ENCODE measurements around the gene FAM20C. TPM values are rescaled to one million over a fixed set of nuclear protein-coding genes. Genes with fewer than 3 reads are reported as not detected.
A peak's percentile ranks its signal among the peaks of the same experiment; 100 is the strongest.

FAM20C gene
- 0.88 and 1.0 TPM in 2 replicates for total RNA-seq

DNA sequence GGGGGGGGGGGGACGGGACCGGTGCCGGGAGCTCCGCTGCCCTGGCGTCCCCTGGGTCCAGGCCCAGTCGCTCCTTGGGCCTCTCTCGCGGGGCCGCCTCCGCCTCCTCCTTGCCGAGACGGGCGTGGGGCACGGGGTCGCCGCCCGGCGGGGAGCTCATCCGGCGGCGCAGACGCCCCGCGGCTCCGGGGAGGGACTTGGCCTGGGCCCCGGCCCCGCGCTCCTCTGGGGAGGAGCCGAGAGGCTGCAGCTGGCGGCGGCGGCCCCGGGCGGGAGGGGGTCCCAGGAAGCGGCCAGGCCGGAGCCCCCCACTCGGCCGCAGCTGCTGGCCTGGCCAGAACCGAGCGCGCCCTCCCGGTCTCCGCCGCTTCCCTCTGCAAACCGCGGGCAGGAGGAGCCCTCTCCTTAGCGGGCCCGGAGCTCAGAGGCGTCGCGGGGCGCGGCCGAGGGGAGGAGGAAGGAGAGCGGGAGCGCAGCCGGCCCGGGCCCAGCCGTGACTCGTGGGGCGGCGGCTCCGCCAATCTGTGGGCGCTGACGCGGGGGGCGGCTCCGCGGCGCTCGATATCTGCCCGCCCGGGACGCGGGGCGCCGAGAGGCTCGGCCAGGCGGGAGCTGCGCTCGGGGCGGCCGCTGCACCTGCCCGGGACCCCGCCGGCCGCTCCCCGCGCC lies at the start of gene FAM20C:
Gene FAM20C, plus strand, starts transcription at position 591 of the 669 bp plus-strand sequence. CDS start 629 bp downstream, outside the sequence.
- intact Hi-C loops (cut with micrococcal nuclease): no loop called here
- no peaks in the 10 kb centered on the region for H3K4me1 Mint-ChIP-seq
- no peak within 1 kb of the TSS for H3K27ac Mint-ChIP-seq
- peak within 1 kb of the TSS; percentile 56 for H3K4me3 Mint-ChIP-seq
- H3K27me3 Mint-ChIP-seq: peaks cover 36% of the 10 kb centered on the region
- no peaks in the 10 kb centered on the region for H3K9me3 Mint-ChIP-seq
- peak; percentile 70 for DNase-seq
- no peaks in the 10 kb centered on the region for H3K36me3 Mint-ChIP-seq (ENCODE audit: low read depth)

DNA sequence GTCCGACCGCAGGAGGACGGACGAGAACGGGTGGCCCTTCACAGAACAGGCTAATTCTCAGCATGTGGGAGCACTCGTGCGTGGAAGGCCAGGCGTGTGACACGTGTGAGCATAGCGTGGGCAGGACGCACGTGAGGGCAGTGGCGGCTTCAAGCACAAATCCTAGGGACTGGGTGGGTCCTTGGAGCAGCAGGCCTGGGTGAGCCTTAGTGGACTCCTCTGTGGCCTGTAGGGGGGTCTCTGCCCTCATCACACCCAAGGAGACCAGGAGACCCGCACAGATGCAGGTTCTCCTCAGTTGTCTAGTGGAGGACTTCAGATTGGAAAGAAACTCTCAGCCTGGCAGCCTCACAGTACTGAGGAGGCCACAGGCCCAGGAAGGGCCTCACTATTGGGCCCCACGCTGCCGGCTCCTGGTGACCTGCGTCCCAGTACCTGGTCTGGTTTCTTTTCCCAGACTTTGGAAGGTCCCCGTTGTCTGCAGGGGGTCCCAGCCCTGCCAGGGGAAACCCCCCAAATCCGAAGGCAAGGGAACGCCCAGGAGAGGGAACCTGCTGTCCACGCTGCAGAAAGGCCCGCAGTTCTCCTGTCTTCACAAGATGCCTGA lies 49.1 kb upstream of the FAM20C start:
- intact Hi-C loops (cut with micrococcal nuclease): no loop called here
- Mint-ChIP-seq H3K9me3 (no peaks in the 10 kb centered on the region), H3K27me3 (peaks cover 3% of the 10 kb centered on the region), H3K36me3 (ENCODE audit: low read depth) (peaks cover 10% of the 10 kb centered on the region), H3K4me1 (peaks cover under 1% of the 10 kb centered on the region), H3K27ac (no peak overlapping the region), H3K4me3 (no peak overlapping the region)
- DNase-seq: no peak

DNA sequence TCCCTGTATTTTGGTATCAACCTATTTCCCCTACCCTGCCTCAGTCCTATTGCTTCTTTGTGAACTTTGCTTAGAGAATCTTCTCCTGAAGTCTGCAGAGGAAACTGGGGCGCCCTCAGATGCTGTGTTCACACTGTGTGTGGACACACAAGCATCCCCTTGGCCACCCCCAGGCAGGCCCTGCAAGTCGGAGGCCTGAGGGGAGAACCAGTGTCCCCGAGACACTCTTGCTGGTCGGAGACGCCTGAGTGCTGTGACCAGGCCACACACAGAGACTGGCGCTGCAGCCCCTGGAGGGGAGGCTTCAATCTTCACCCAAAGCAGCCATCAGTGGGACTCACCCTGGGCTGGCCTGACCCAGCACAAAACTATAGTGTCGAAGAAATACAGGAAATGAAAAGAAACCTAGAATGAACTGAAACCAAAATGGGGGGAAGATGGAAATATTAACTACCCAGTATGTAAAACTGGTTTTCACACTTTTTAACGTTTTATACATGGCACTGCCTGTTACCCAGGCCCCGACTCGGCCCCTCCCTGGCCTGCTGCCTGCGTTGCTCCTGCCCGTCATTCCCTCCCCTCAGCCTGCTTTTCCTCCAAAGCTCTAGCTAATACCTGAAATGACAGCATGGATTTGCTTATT lies 48.4 kb upstream of the FAM20C start:
- no peaks in the 10 kb centered on the region for H3K27me3 Mint-ChIP-seq
- H3K4me3 Mint-ChIP-seq: no peak overlapping the region
- H3K4me1 Mint-ChIP-seq: peaks cover 3% of the 10 kb centered on the region
- no peak overlapping the region for H3K27ac Mint-ChIP-seq
- DNase-seq: no peak
- intact Hi-C loops (cut with micrococcal nuclease): no loop called here
- no peaks in the 10 kb centered on the region for H3K9me3 Mint-ChIP-seq
- peaks cover 12% of the 10 kb centered on the region for H3K36me3 Mint-ChIP-seq (ENCODE audit: low read depth)

DNA sequence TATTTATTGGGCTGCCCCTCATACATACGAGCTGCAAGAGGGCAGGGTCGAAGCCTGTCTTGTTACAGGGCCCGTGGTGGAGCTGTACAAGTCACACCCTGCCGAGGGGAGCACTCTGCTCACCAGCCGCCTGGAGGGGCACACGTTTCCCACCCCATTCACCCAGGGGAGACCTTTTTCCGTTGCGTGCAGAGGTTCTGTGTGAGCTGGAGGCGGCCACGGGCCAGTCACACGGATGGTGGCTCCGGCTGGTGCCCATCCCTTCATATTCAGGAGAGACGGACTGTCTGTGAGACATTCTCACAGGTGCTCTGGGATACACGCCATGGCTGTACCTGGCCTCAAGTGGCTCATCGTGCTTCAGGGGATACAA lies 47.9 kb upstream of the FAM20C start:
- Mint-ChIP-seq H3K27ac (no peak overlapping the region), H3K27me3 (peaks cover 4% of the 10 kb centered on the region), H3K4me3 (no peak overlapping the region), H3K4me1 (peaks cover 7% of the 10 kb centered on the region), H3K36me3 (ENCODE audit: low read depth) (peaks cover 15% of the 10 kb centered on the region), H3K9me3 (no peaks in the 10 kb centered on the region)
- intact Hi-C loops (cut with micrococcal nuclease): no loop called here
- no peak for DNase-seq

DNA sequence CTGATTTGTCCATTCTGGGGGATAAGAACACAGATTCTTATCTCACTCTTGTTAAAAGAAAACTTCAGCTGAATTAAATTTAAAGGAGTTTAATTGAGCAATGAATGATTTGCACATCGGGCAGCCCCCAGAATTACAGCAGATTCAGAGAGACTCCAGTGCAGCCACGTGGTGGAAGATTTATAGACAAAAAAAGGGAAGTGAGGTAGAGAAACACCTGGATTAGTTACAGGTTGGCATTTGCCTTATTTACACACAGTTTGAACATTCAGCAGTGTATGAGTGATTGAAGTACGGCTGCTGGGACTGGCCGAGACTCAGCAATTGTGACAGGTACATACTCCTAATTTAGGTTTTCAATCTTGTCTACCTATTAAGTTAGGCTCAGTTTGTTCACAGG lies 46.5 kb upstream of the FAM20C start:
- Mint-ChIP-seq H3K4me1 (peaks cover 14% of the 10 kb centered on the region), H3K27me3 (peaks cover 4% of the 10 kb centered on the region), H3K9me3 (no peaks in the 10 kb centered on the region), H3K27ac (no peak overlapping the region), H3K4me3 (no peak overlapping the region), H3K36me3 (ENCODE audit: low read depth) (peaks cover 15% of the 10 kb centered on the region)
- no peak for DNase-seq
- intact Hi-C loops (cut with micrococcal nuclease): no loop called here

DNA sequence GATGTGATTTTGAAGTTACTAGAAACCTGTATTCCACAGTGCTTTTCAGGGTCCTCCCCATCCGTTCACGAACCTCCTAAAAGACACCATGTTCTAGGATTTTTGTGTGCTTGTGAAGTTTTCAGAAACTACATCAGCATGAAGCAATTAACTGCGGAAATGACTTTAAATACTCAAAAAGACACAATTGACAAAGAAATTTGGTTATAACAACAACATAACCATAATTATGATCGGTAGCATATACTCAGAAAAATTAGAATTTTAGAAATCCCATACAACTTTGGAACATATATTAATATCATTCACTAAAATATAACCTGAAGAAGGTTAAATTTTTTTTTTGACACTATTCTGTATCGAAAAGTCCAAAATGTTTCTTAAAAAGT lies 43.8 kb upstream of the FAM20C start:
- H3K4me3 Mint-ChIP-seq: peak overlapping the region; percentile 95
- H3K4me1 Mint-ChIP-seq: peaks cover 14% of the 10 kb centered on the region
- peaks cover 15% of the 10 kb centered on the region for H3K36me3 Mint-ChIP-seq (ENCODE audit: low read depth)
- peaks cover 4% of the 10 kb centered on the region for H3K27me3 Mint-ChIP-seq
- no peaks in the 10 kb centered on the region for H3K9me3 Mint-ChIP-seq
- intact Hi-C loops (cut with micrococcal nuclease): loop anchor here (2.0 kb wide), 1 partner anchor 578 kb away; the partner anchor contains the start of genes DNAAF5 and PRKAR1B
- no peak for DNase-seq
- peak overlapping the region; percentile 100 for H3K27ac Mint-ChIP-seq

DNA sequence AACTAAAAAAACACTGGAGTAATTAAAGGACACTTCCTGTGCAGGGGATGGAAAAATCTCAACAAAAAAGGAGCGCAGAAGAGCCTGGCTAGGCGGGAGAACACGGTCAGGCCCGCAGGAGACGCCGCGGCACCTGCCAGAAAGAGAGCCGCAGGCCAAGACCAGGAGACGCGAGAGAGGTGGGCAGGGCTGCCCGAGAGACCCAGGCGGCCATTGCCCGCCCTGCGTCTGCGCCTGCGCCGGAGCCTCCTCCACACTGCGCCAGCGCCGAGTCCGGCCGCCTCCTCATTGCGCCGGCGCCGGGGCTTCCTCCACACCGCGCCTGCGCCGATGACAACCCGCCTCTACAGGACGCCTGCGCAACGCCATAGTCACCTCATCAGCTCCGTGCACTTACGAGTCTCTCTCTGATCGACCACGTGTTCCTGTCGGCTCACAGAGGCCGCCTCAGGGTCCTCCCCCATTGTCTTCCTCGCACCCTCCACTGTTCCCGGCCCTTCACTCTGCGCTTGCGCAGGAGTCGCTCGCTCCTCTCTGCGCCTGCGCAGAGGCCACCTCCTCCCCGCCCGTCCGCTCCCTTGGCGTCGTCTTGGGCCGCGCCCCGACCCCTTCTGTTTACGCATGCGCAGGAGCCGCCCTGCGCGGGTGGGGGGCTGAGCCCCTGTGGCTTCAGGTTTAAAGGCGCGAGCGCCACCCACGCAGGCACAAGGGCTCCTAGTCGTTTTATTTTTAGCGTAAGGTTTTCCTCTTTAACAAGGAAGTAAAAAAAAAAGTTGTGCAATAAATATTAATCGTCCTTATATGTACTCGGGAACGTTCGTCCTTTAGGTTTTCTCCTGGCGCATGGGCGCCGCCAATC lies 43.2 kb upstream of the FAM20C start:
- H3K4me3 Mint-ChIP-seq: peak overlapping the region; percentile 95
- DNase-seq: peak; percentile 99
- peak overlapping the region; percentile 100 for H3K27ac Mint-ChIP-seq
- H3K36me3 Mint-ChIP-seq (ENCODE audit: low read depth): peaks cover 15% of the 10 kb centered on the region
- intact Hi-C loops (cut with micrococcal nuclease): loop anchor here (2.0 kb wide), 1 partner anchor 578 kb away; the partner anchor contains the start of genes DNAAF5 and PRKAR1B
- H3K9me3 Mint-ChIP-seq: no peaks in the 10 kb centered on the region
- peaks cover 4% of the 10 kb centered on the region for H3K27me3 Mint-ChIP-seq
- H3K4me1 Mint-ChIP-seq: peaks cover 14% of the 10 kb centered on the region

DNA sequence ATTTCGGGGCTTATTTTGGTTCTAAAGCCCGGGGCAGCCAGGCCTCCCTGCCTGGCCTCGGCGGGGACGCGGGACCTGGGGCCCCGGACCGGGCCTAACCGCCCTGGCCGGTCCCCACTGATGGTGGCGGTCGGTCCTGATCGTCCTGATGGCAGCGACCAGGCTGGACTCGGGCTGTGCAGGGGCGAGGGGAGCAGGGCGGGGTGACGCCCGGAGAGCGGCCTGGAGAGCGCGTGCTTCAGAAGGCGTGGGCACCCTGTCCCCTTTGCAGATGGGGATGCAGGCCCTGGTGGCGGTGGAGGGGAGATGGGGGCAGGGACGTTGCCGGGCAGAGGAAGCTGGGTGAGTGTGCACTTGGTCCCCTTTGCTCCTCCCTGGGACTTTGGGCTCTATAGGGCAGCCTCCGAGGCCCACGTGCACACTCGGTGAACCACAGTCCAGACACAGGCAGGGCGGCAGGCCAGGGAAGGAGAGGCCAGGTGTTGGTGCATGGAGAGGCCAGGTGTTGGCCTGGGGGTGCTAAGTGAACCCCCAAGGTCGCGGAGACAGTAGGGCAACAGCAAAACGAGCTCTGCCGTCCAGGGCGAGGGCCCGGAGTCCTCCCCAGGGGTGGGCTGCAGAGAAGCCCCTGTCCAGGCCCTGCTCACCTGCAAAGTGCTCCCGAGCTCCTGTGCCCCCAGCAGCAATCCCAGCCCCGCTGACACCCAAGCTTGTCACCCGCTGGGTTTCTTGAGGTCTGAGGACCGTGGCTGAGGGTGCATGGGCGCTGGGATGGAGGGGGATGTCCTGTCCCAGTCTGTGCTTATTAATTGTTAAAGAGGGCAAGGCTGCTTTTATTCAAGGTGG lies 42.4 kb upstream of the FAM20C start:
- H3K27me3 Mint-ChIP-seq: peaks cover 4% of the 10 kb centered on the region
- H3K4me1 Mint-ChIP-seq: peaks cover 14% of the 10 kb centered on the region
- H3K27ac Mint-ChIP-seq: peak overlapping the region; percentile 100
- peak overlapping the region; percentile 95 for H3K4me3 Mint-ChIP-seq
- H3K36me3 Mint-ChIP-seq (ENCODE audit: low read depth): peaks cover 15% of the 10 kb centered on the region
- no peak for DNase-seq
- intact Hi-C loops (cut with micrococcal nuclease): loop anchor here (2.0 kb wide), 1 partner anchor 577 kb away; the partner anchor contains the start of genes DNAAF5 and PRKAR1B
- H3K9me3 Mint-ChIP-seq: no peaks in the 10 kb centered on the region

DNA sequence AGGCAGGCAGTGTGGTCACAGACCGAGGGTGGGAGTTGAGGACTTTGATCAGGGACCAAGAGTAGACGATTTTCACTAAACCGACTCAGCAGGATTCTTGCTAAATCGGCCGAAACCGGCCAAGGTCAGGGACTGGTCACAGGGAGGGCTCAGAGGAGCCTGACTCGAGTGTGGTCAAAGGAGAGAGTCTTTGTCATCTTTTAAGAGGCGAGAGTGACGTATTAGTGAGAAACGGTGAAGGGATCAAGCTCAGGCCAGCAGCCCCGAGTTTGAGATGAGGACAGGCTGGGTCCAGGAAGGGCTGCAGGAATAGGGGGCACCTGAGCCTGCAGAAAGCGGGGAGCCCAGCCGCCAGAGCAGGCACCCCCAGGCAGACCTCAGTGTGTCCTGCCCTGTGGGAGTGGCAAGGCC lies 41.6 kb upstream of the FAM20C start:
- Mint-ChIP-seq H3K27ac (peak overlapping the region; percentile 30), H3K36me3 (ENCODE audit: low read depth) (peaks cover 15% of the 10 kb centered on the region), H3K27me3 (peaks cover 4% of the 10 kb centered on the region), H3K9me3 (no peaks in the 10 kb centered on the region), H3K4me1 (peaks cover 14% of the 10 kb centered on the region), H3K4me3 (peak overlapping the region; percentile 95)
- intact Hi-C loops (cut with micrococcal nuclease): no loop called here
- DNase-seq: peak; percentile 65

DNA sequence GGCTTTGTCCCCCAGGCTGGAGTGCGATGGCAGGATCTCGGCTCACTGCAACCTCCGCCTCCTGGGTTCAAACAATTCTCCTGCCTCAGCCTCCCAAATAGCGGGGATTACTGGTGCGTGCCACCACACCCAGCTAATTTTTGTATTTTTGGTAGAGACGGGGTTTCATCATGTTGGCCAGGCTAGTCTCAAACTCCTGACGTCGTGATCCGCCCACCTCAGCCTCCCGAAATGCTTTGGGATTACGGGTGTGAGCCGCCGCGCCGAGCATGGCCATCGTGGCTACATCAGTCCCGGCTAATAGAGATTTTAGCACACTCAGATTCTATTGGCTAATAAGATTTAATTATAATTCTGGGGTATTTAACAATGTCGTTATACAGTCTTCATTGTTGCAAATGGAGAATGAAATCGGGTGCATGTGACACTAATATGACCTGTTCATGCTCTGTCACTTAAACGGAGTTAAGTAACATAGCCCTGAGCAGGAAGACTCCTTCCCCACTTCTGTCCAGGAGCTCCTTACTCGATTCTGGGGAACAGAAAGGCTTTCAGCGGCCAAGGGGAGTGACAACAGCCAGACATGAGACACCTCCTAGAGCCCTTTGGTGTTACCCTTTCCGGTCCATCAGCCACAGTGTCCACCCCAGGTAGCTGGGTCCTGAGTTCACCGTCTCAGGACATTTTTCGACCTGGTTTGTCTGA lies 40.9 kb upstream of the FAM20C start:
- intact Hi-C loops (cut with micrococcal nuclease): no loop called here
- Mint-ChIP-seq H3K9me3 (no peaks in the 10 kb centered on the region), H3K36me3 (ENCODE audit: low read depth) (peaks cover 15% of the 10 kb centered on the region), H3K27me3 (peaks cover 4% of the 10 kb centered on the region), H3K27ac (peak overlapping the region; percentile 7), H3K4me1 (peaks cover 14% of the 10 kb centered on the region), H3K4me3 (no peak overlapping the region)
- DNase-seq: no peak

DNA sequence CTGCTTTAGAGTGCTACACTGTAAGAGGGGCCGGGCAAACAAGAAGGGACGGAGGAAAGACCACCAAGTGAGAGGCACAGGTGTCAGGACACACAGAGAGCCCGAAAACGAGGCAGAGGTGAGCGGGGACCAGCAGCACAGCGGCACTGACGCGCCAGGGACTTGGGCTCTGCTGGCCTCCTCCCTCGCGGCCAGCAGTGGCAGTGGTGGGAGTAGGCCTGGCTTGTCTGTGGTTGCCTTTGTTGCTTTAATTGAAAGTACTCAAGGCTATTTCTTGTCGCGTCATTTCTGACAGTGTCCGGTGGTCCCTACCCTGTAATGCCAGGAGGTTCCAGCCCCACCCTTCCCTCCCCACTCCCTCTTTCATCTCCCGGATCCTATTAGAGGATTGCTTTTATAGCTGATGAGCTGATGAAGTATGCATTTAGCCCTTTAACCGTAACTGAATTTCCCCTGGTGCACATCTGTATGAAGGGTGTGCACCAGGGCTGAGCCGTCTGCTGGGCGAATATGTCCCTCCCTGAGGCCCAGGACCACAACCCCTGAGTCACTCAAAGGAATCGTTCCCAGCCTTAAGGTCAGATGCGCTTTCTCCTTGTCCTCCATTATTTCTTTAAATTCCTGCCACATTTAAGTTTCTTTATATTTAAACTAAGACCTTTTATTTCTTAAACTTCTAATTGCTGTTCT lies 39.5 kb upstream of the FAM20C start:
- DNase-seq: no peak
- H3K4me3 Mint-ChIP-seq: no peak overlapping the region
- H3K9me3 Mint-ChIP-seq: no peaks in the 10 kb centered on the region
- peaks cover 8% of the 10 kb centered on the region for H3K36me3 Mint-ChIP-seq (ENCODE audit: low read depth)
- intact Hi-C loops (cut with micrococcal nuclease): no loop called here
- peaks cover 4% of the 10 kb centered on the region for H3K27me3 Mint-ChIP-seq
- no peak overlapping the region for H3K27ac Mint-ChIP-seq
- H3K4me1 Mint-ChIP-seq: peaks cover 14% of the 10 kb centered on the region

DNA sequence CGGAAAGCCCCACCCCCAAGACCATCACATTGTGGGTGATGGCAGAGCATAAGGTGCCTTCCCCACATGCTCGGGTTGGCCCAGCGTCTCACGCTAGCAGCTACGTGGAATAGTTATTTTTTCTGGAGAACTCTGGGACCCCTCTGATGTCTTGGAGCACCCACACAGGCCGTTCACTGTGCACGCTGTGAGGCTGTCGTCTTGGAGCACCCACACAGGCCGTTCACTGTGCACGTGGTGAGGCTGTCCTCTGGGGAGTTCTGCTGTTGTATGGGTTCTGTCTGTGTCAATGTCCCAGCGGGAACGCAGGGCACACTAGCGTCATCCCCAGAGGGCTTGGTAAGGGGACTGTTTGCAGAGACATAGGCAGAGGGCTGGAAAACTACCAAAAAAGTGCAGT lies 38.8 kb upstream of the FAM20C start:
- peaks cover 3% of the 10 kb centered on the region for H3K36me3 Mint-ChIP-seq (ENCODE audit: low read depth)
- no peak overlapping the region for H3K4me3 Mint-ChIP-seq
- no peaks in the 10 kb centered on the region for H3K9me3 Mint-ChIP-seq
- peaks cover 12% of the 10 kb centered on the region for H3K4me1 Mint-ChIP-seq
- peaks cover 4% of the 10 kb centered on the region for H3K27me3 Mint-ChIP-seq
- DNase-seq: no peak
- H3K27ac Mint-ChIP-seq: no peak overlapping the region
- intact Hi-C loops (cut with micrococcal nuclease): no loop called here
